Right cardiac atrium (tissue), 5 donors: ENCODE data around the gene TMEM80. TPM values are rescaled to one million over a fixed set of nuclear protein-coding genes. Genes with fewer than 3 reads are reported as not detected.

ENCODE experiments used
- ATAC-seq, 2 donors: fragments of 200-7000 bp; cut with Tn5 transposase; one replicate each; pipeline versions ENCODE4 v1.8.0 to v1.9.1; 2020; ENCODE audit warnings: moderate library complexity in 2 of 2, mild to moderate bottlenecking in 1 of 2
- DNase-seq, 3 donors: peaks; one replicate each; pipeline ENCODE4 v3.0.0-alpha.2; 2020
- H3K27ac ChIP-seq: one replicate; pipeline ENCODE4 v1.5.1; 2013; ENCODE audit warnings: mild to moderate bottlenecking, low read length, control low read depth, moderate library complexity
- H3K27me3 ChIP-seq: one replicate; pipeline ENCODE4 v1.6.1; 2013; ENCODE audit not compliant: control insufficient read depth, insufficient read depth
- H3K4me1 ChIP-seq: one replicate; pipeline ENCODE4 v1.6.1; 2013; ENCODE audit warnings: low read length; ENCODE audit not compliant: control insufficient read depth, insufficient read depth
- H3K4me3 ChIP-seq: one replicate; pipeline ENCODE4 v1.5.1; 2013; ENCODE audit warnings: low read length, control low read depth
- H3K9me3 ChIP-seq: one replicate; pipeline ENCODE4 v1.6.1; 2013; ENCODE audit warnings: low read length; ENCODE audit not compliant: control insufficient read depth
- WGBS: extraction: QIAGEN DNeasy Blood & Tissue Kit; methylation state at CpG from one replicate; pipeline ENCODE4 v1.1.7; 2013; 5-methylcytosine and 5-hydroxymethylcytosine counted together
- intact Hi-C, 4 donors: fragments of 100-400 bp; cut with DNase I; formaldehyde crosslinking; loops; one replicate each; pipeline versions ENCODE4 v1.11.0 to v1.14.0; 2022 to 2023
- polyA plus RNA-seq: library from polyadenylated mRNA; stranded (reverse); fragments of 200-250 nt; gene quantifications from one replicate; pipeline ENCODE4 v1.2.3, GENCODE V29; 2013
- total RNA-seq, 4 donors: library from RNA; stranded (reverse); fragmentation: NEBNext Ultra II Directional; extraction: Animal tissue kit (Norgen Biotek cat#: 25700); gene quantifications; one replicate each; pipeline ENCODE4 v1.2.1, GENCODE V29; 2021
- donor health status: healthy with polysubstance abuse.
- donor health status: DM: no; HTN: yes; CAD: no.
- donor health status: DM: no; HTN: no; CAD: no.
- donor health status: DM: no; HTN: yes; CAD: no; lungs with severe emphysema.
- donor health status: DM: yes; HTN: yes; CAD: no.

Gene TMEM80
- total and polyA plus RNA-seq, 5 donors = 12.6 to 17.6 (median 15.2) TPM

GRCh38 chr11:724049-724777 lies 28.6 kb downstream of the TMEM80 start:
- Histone ChIP-seq H3K27me3 (no peaks in the 10 kb centered on the region), H3K4me3 (no peak overlapping the region), H3K4me1 (peaks cover 2% of the 10 kb centered on the region), H3K9me3 (no peaks in the 10 kb centered on the region), H3K27ac (no peak overlapping the region)
- 62% methylated on average over 19 of the region's 19 CpGs for WGBS
- intact Hi-C loops = loop anchor here (5.0 to 10.0 kb wide), 3 partner anchors 59 to 169 kb away; no protein-coding TSS in a partner anchor
- peak in 2 of 3 donors; percentile 56 to 57 for DNase-seq
- no peak for ATAC-seq

GRCh38 chr11:724778-725386 lies 29.3 kb downstream of the TMEM80 start:
- Histone ChIP-seq H3K4me1 (peaks cover 2% of the 10 kb centered on the region), H3K27ac (no peak overlapping the region), H3K4me3 (no peak overlapping the region), H3K27me3 (no peaks in the 10 kb centered on the region), H3K9me3 (no peaks in the 10 kb centered on the region)
- ATAC-seq (no peak), DNase-seq (peak in 1 of 3 donors; percentile 47)
- intact Hi-C loops = loop anchor here (5.0 to 10.0 kb wide), 4 partner anchors 60 to 173 kb away; no protein-coding TSS in a partner anchor
- WGBS = 62% methylated on average over 18 of the region's 18 CpGs

- intact Hi-C loops = loop anchor here (2.0 to 10.0 kb wide), 4 partner anchors 61 to 173 kb away; no protein-coding TSS in a partner anchor
- Histone ChIP-seq H3K27me3 (no peaks in the 10 kb centered on the region), H3K27ac (no peak overlapping the region), H3K9me3 (no peaks in the 10 kb centered on the region), H3K4me1 (peaks cover 2% of the 10 kb centered on the region), H3K4me3 (peak overlapping the region; percentile 17)
- no peak for ATAC-seq
- peak in 2 of 3 donors; percentile 51 to 61 for DNase-seq
- WGBS = 5% methylated on average over 53 of the region's 53 CpGs
Measured at GRCh38 chr11:725624-726202, 30.1 kb downstream of the TMEM80 start.

GRCh38 chr11:726278-727220 lies 30.9 kb downstream of the TMEM80 start:
- no peak overlapping the region for H3K27ac ChIP-seq
- peaks cover 2% of the 10 kb centered on the region for H3K4me1 ChIP-seq
- peak overlapping the region; percentile 17 for H3K4me3 ChIP-seq
- peak in 2 of 3 donors; percentile 77 to 80 for DNase-seq
- intact Hi-C loops = loop anchor here (2.0 to 10.0 kb wide), 4 partner anchors 62 to 174 kb away; no protein-coding TSS in a partner anchor
- peak in 1 of 2 donors; percentile 9 for ATAC-seq
- no peaks in the 10 kb centered on the region for H3K27me3 ChIP-seq
- H3K9me3 ChIP-seq = no peaks in the 10 kb centered on the region
- 10% methylated on average over 61 of the region's 61 CpGs for WGBS

- WGBS = 86% methylated on average over 12 of the region's 12 CpGs
- Histone ChIP-seq H3K27me3 (no peaks in the 10 kb centered on the region), H3K9me3 (no peaks in the 10 kb centered on the region), H3K4me1 (peaks cover 2% of the 10 kb centered on the region), H3K4me3 (no peak overlapping the region), H3K27ac (no peak overlapping the region)
- no peak for ATAC-seq
- intact Hi-C loops = loop anchor here (2.0 to 10.0 kb wide), 4 partner anchors 62 to 175 kb away; no protein-coding TSS in a partner anchor
- DNase-seq = peak in 1 of 3 donors; percentile 47
Measured at GRCh38 chr11:727281-727701, 31.7 kb downstream of the TMEM80 start.

- 32% methylated on average over 31 of the region's 31 CpGs for WGBS
- Histone ChIP-seq H3K27ac (no peak overlapping the region), H3K9me3 (no peaks in the 10 kb centered on the region), H3K4me1 (peaks cover 2% of the 10 kb centered on the region), H3K4me3 (no peak overlapping the region), H3K27me3 (no peaks in the 10 kb centered on the region)
- DNase-seq (peak; percentile 90 to 94 (median 91)), ATAC-seq (peak; percentile 81 to 82)
- intact Hi-C loops = loop anchor here (2.0 to 10.0 kb wide), 4 partner anchors 63 to 176 kb away; no protein-coding TSS in a partner anchor
Measured at GRCh38 chr11:727859-728748, 32.5 kb downstream of the TMEM80 start.

- H3K9me3 ChIP-seq = no peaks in the 10 kb centered on the region
- H3K4me1 ChIP-seq = peaks cover 2% of the 10 kb centered on the region
- no peak overlapping the region for H3K4me3 ChIP-seq
- H3K27me3 ChIP-seq = no peaks in the 10 kb centered on the region
- intact Hi-C loops = loop anchor here in 3 of 4 donors (5.0 to 10.0 kb wide), 3 partner anchors 64 to 177 kb away; no protein-coding TSS in a partner anchor
- no peak for ATAC-seq
- WGBS = 73% methylated on average over 15 of the region's 15 CpGs
- H3K27ac ChIP-seq = no peak overlapping the region
- DNase-seq = peak in 2 of 3 donors; percentile 53 to 58
Measured at GRCh38 chr11:728901-729491, 33.4 kb downstream of the TMEM80 start.

GRCh38 chr11:729492-730074 lies 34.0 kb downstream of the TMEM80 start:
- DNase-seq (peak in 2 of 3 donors; percentile 44 to 52), ATAC-seq (no peak)
- 63% methylated on average over 17 of the region's 17 CpGs for WGBS
- no peak overlapping the region for H3K4me3 ChIP-seq
- intact Hi-C loops = loop anchor here in 3 of 4 donors (5.0 to 10.0 kb wide), 3 partner anchors 65 to 177 kb away; no protein-coding TSS in a partner anchor
- peaks cover 2% of the 10 kb centered on the region for H3K4me1 ChIP-seq
- no peak overlapping the region for H3K27ac ChIP-seq
- H3K9me3 ChIP-seq = no peaks in the 10 kb centered on the region
- no peaks in the 10 kb centered on the region for H3K27me3 ChIP-seq

- 81% methylated on average over 20 of the region's 20 CpGs for WGBS
- intact Hi-C loops = no loop called here
- no peak overlapping the region for H3K4me3 ChIP-seq
Measured at GRCh38 chr11:733072-733471, 37.5 kb downstream of the TMEM80 start.

More at GRCh38 chr11:733072-733471, 37.5 kb downstream of the TMEM80 start:
- ATAC-seq (no peak), DNase-seq (peak in 1 of 3 donors; percentile 21)
- no peak overlapping the region for H3K27ac ChIP-seq
- H3K4me1 ChIP-seq = no peaks in the 10 kb centered on the region
- no peaks in the 10 kb centered on the region for H3K9me3 ChIP-seq
- no peaks in the 10 kb centered on the region for H3K27me3 ChIP-seq
